ENCODE measurements around the gene SCGB1C1. TPM values are rescaled to one million over a fixed set of nuclear protein-coding genes. Genes with fewer than 3 reads are reported as not detected.
"Not testable (repeated sequence)": the region's sequence is repeated elsewhere in the genome, so short reads cannot be mapped to it uniquely, and the experiment has no call there.

Gene SCGB1C1
- total and polyA plus RNA-seq, 2 of the 8 experiments (the other 6 are each of a cell fraction or from before 2014, with no cell fraction given): not detected

- no peak for TF ChIP-seq YY1 (IDR thresholded peaks at IDR 0.05; ENCODE audit: low read depth, low read length)
These were observed 26.1 kb downstream of the SCGB1C1 start (continued) for GRCh38 chr11:218815-219593.

- not testable (repeated sequence) for H2BK120ac ChIP-seq (replicated peaks; ENCODE audit: low read depth, low read length); H3K23me2 ChIP-seq (ENCODE audit: low read depth, low read length); H3K4me1 ChIP-seq (replicated peaks in 1 of 4; ENCODE audit: control insufficient read depth in 3 of 4, insufficient read depth in 4 of 4, low read length in 3 of 4); H2BK5ac ChIP-seq (ENCODE audit: low read depth, low read length); H3K79me2 ChIP-seq (ENCODE audit: control insufficient read depth in 1 of 2, insufficient read depth in 2 of 2, low read length in 2 of 2); H3K79me1 ChIP-seq (ENCODE audit: low read depth, low read length); H3K56ac ChIP-seq (replicated peaks; ENCODE audit: insufficient read length, low read depth, low read length); H3K27ac ChIP-seq (ENCODE audit: low read depth, low read length); H3K9me3 ChIP-seq (ENCODE audit: insufficient read depth in 2 of 2, low read depth in 1 of 2, low read length in 1 of 2); H4K91ac ChIP-seq (replicated peaks; ENCODE audit: insufficient read length, low read length); H3K9ac ChIP-seq (replicated peaks in 1 of 4; ENCODE audit: extremely low read depth in 1 of 4, low read depth in 3 of 4, low read length in 3 of 4); H3K4ac ChIP-seq (replicated peaks; ENCODE audit: insufficient read length, low read depth, low read length); H2BK20ac ChIP-seq (ENCODE audit: low read length); H2BK15ac ChIP-seq (ENCODE audit: low read length); H2BK12ac ChIP-seq (ENCODE audit: low read depth, low read length); H3K36me3 ChIP-seq (ENCODE audit: control insufficient read depth in 2 of 4, insufficient read depth in 4 of 4, low read length in 3 of 4); FAIRE-seq; H4K5ac ChIP-seq (ENCODE audit: insufficient read length, low read depth, low read length); DNase-seq (ENCODE audit: low read depth in 1 of 2, low spot score in 2 of 2); H3K23ac ChIP-seq (ENCODE audit: insufficient read length); H3K14ac ChIP-seq (ENCODE audit: insufficient read length); H3K27me3 ChIP-seq (replicated peaks in 1 of 4; ENCODE audit: control insufficient read depth in 3 of 4, extremely low read depth in 1 of 4, insufficient read depth in 3 of 4, low read length in 3 of 4); H3K4me2 ChIP-seq (ENCODE audit: insufficient read depth in 1 of 2, low read depth in 2 of 2, low read length in 2 of 2); H3K18ac ChIP-seq (ENCODE audit: extremely low read depth, low read length); H3K4me3 ChIP-seq (ENCODE audit: extremely low read depth in 1 of 4, insufficient read depth in 2 of 4, low read depth in 3 of 4, low read length in 4 of 4); H2AK5ac ChIP-seq (ENCODE audit: low read depth, low read length); H2AFZ ChIP-seq (ENCODE audit: low read length); H4K8ac ChIP-seq (ENCODE audit: extremely low read depth, insufficient read depth, low read length); H4K20me1 ChIP-seq (replicated peaks in 1 of 2; ENCODE audit: control insufficient read depth in 1 of 2, insufficient read depth in 2 of 2, low read length in 2 of 2)
- ChIA-PET POLR2A (ENCODE audit: partially characterized antibody) (interaction anchor here (0.9 to 1.2 kb wide), 3 partner anchors 8 to 14 kb away, joined by 3 to 6 read pairs (median 3); partner anchors contain the start of genes BET1L and RIC8A), CTCF (ENCODE audit: partially characterized antibody) (interaction anchor here (0.9 to 1.2 kb wide), 2 partner anchors 8 to 30 kb away, joined by 3 to 5 read pairs; no protein-coding TSS in a partner anchor)
- 94% methylated on average over 1 of the region's 3 CpGs; no CpG with 5 or more reads in 1 of the 2 experiments for WGBS, 2 experiments (ENCODE audit: extremely low coverage in 1 of 2, insufficient coverage in 1 of 2, insufficient read length in 1 of 2, insufficient replicate concordance in 2 of 2, low coverage in 1 of 2, low lambda C conversion rate in 2 of 2, missing lambda C conversion rate in 1 of 2)
These were observed 27.9 kb downstream of the SCGB1C1 start for GRCh38 chr11:220641-221215.

All from H1 (cell line).